NCI-H1417 (cell line): ENCODE measurements around the gene SNX12.
"Not testable (repeated sequence)": the region's sequence is repeated elsewhere in the genome, so short reads cannot be mapped to it uniquely, and the experiment has no call there.

Experiments
- DNase-seq, 3 experiments: peaks; one replicate each; lab custom pipeline; 2025; lab: John Stamatoyannopoulos, UW

SNX12 gene

DNA sequence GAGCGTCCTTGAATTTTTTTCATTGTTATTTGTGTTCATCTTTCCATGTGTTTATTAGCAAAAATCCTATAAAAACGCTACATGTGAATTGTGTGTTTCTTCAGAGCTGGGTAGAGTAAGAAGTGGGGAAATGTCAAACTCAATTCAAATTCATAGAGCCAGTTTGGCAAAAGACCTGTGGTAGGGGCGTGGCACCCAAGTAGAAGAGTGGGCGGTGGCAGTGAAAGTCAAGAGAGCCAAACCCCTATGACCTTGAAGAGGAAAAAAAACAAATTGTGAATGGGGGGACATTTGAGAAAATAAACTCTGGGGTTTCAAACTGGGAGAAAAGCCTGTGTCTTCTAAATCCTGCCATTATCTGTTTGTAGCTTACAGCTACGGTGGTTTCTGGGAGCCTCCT is 23.1 kb upstream of the SNX12 start:
- DNase-seq: no peak

GRCh38 chrX:71085900-71086299 is 17.8 kb upstream of the SNX12 start:
- DNase-seq: no peak

- DNase-seq: no peak
Observed at GRCh38 chrX:71082822-71083221, 14.7 kb upstream of the SNX12 start.

DNA sequence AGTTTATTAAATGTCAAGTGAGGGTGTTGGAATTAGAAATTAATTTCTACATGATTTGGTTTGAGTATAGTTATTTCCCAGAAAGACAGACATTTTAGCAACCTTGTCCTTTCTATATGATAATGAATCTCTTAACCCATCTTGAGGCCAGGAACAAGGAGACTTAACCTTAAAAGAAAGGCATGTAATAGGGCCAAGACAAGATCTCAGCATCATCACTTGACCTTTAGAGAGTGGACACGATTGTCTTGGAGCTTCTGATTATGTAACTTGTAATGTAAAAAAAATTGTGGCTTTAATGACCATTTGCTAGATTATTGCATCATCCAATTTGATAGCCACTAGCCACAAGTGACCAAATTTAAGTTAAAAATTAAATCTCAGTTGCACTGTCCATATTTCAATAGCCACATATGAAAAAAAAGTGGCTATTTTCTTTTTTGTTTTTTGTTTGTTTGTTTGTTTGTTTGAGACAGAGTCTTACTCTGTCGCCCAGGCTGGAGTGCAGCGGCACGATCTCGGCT is 14.1 kb upstream of the SNX12 start:
- DNase-seq: no peak

- peak in 1 of 3 experiments; percentile 51 for DNase-seq
Observed at GRCh38 chrX:71081330-71082123, 13.4 kb upstream of the SNX12 start.

DNA sequence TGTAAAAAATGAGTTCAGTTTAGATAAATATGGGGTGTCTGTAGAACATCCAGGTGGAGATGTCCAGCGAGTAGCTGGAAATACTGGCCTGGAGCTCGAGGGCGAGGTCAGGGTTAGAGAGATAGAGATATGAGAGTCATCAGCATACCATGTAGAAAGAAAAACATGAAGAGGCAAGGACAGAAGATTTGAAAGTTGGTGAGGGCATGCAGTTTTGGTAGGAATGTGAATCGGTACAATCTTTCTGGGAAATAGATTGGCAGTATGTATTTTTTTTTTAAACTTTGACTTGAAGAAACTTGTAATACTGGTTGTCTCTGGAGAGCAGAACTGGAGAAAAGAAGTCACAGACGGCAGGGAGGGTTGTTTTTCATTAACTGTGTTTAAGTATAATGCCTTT is 2.4 kb upstream of the SNX12 start:
- DNase-seq: no peak

DNA sequence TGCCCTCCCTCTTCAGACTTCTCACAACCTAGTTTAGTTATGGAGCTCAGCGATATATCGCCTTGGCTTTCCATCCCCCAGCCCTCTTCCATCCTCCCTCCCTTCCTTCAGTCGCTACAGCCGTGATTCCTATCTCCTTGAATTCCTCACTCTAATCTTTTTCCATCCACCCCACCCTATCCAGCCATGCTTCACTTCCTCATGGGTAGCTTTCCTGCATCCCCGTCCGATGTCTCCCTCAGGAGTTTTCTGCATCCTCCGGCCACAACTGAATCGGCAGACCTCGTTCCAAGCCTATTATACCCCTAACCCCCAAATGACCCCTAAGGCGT is 456 bp downstream of the SNX12 start:
- peak in 1 of 3 experiments; percentile 64 for DNase-seq

- no peak for DNase-seq
Observed at GRCh38 chrX:71067089-71067488, 1.0 kb downstream of the SNX12 start.

DNA sequence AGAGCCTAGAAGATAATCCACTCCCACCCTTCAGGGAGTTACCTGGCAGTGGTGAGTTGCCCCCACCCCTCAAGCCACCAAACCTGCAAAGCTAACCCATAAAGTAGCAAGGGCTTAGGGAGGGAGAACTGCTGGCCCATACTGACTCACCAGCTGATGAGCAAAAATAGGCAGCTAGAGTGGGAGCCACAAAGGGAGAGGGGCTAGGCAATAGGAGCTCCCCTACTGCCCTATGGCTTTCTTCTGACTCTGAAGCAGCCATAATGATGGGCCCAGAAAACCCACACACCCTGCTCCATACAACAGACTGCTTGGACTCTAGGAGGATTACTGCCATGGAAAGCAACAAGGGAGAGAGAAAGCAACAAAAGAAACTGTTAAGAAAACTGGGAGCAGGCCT is 8.0 kb downstream of the SNX12 start:
- DNase-seq: no peak

GRCh38 chrX:71057848-71058530 is 10.1 kb downstream of the SNX12 start:
- DNase-seq: no peak

GRCh38 chrX:71056867-71057266 is 11.3 kb downstream of the SNX12 start:
- no peak for DNase-seq

DNA sequence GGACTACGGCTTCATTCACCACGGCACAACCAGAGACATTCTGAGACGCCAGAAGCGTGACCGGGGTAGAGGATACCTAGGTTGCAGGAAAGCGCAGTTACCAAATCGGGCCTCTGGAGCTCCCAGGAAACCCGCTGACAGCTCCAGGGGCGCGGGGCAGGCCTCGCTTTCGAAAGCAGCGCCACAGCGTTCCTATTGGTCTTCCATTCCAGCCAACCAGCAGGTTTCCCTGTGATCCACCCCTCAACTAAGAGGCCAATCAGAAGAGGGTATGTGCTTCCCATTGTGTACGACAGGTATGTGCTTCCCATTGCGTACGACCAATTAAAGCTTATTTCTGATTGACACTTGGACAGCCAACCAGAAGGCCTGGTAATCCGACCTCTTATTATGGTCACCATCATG is 14.9 kb downstream of the SNX12 start:
- no peak for DNase-seq

GRCh38 chrX:71052721-71053120 is 15.4 kb downstream of the SNX12 start:
- DNase-seq: no peak

DNA sequence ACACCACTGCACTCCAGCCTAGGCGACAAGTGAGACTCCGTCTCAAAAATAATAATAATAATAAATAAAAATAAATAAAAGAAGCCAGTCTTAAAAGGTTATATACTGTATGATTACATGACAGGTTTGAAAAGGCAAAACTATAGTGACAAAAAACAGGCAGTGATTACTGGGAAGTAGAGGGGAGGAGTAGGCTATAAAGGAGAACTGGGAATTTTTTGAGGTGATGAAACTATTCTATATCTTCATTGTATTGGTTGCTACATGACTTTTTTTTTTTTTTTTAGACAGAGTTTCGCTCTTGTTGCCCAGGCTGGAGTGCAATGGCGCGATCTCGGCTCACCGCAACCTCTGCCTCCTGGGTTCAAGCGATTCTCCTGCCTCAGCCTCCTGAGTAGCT is 20.2 kb downstream of the SNX12 start:
- DNase-seq: not testable (repeated sequence)

DNA sequence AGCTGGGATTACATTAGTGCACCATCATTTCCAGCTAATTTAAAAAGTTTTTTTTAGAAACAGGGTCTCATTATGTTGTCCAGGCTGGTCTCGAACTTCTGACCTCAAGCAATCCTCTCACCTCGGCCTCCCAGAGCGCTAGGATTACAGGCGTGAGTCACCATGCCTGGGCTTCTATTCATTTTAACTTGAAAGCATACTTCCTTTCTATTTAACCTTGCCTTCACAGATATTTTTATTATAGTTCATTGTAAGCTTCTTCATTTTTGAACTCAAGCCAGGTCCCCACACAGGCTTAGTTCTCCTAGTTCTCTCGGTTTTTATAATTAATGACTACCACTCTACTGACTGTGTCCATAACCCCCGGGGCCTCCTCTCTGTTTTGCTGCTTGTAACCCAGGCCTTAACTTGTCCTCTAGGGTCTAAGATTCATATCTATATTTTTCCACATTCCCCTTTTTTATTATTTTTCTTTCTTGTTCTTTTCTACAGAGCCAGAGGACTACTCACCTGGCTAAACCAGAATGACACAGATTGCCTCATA is 50.7 kb downstream of the SNX12 start:
- no peak for DNase-seq
